DMS79 treated with DMSO at 0.1 percent for 48 hours (cell line): ENCODE measurements around the gene CAPN10.
"Not testable (repeated sequence)": the region's sequence is repeated elsewhere in the genome, so short reads cannot be mapped to it uniquely, and the experiment has no call there.

Source experiments
- DNase-seq: peaks from one replicate; lab custom pipeline; 2025; lab: John Stamatoyannopoulos, UW

Gene CAPN10, protein sequence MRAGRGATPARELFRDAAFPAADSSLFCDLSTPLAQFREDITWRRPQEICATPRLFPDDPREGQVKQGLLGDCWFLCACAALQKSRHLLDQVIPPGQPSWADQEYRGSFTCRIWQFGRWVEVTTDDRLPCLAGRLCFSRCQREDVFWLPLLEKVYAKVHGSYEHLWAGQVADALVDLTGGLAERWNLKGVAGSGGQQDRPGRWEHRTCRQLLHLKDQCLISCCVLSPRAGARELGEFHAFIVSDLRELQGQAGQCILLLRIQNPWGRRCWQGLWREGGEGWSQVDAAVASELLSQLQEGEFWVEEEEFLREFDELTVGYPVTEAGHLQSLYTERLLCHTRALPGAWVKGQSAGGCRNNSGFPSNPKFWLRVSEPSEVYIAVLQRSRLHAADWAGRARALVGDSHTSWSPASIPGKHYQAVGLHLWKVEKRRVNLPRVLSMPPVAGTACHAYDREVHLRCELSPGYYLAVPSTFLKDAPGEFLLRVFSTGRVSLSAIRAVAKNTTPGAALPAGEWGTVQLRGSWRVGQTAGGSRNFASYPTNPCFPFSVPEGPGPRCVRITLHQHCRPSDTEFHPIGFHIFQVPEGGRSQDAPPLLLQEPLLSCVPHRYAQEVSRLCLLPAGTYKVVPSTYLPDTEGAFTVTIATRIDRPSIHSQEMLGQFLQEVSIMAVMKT

DNA sequence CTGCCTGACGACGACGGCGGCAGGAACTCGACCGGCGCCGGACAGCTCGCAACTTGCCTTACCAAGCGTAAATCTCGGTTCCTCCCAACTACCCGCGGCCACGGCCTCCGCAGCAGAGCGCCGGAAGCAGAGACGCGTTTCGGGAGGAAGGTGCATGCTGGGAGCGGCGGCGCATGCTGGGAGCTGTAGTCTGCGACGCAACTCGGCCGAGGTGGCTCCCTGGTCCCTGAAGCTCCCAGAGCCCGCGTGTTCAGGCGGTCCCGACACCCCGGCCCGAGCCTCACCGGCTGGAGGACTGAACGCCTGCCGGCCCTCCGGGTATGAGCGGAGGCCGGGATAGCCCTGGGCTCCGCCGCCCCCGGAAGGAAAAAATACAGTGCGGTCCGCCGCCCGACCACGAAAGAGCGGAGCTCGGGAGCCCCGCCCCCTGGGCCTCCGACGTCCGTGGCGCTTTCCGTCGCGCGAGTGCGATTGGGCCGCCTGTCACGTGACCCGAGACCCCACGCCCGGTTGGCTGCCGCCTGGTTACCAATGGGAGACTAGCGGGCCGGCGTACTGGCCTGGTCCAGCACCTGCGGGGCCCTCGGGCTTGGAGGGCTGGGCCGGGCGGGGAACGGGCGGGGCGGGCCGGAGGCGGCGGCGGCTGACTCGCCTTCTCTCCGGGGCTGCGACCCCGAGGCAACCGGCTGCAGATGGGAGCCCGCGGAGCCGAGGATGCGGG, at the start of gene CAPN10:
TSS of gene CAPN10 (plus strand) at position 537 of the 721 bp plus-strand sequence. CDS start at position 715, 178 bp downstream.
- peak; percentile 91 for DNase-seq

DNA sequence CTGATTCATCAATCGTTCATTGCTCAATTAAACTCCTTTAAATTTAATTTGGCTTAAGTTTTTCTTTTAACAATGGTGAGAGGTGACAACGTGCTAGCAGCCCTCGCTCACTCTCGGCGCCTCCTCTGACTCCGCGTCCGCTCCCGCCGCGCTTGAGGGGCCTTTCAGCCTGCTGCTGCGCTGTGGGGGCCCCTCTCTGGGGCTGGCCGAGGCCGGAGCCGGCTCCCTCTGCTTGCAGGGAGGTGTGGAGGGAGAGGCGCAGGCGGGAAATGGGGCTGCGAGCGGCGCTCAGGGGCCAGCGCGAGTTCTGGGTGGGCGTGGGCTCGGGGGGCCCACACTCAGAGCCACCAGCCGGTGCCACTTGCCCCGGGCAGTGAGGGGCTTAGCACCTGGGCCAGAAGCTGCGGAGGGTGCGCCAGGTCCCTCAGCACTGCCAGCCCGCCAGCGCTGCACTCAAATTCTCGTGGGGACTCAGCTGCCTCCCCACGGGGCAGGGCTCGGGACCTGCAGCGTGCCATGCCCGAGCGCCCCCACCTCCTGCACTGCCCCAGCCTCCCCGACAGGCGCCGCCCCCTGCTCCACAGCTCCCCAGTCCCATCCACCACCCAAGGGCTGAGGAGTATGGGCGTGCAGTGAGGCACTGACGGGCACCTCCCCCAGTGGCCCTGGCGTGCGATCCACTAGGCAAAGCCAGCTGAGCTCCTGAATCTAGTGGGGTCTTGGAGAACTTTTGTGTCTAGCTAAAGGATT, 48.3 kb upstream of the CAPN10 start:
- DNase-seq = no peak

DNA sequence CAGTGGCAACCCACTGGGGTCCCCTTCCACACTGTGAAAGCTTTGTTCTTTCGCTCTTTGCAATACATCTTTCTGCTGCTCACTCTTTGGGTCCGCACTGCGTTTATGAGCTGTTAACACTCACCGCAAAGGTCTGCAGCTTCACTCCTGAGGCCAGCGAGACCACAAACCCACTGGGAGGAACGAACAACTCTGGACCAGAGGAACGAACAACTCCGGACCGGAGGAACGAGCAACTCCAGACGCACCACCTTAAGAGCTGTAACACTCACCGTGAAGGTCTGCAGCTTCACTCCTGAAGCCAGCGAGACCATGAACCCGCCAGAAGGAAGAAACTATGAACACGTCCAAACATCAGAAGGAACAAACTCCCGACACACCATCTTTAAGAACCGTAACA, 47.4 kb upstream of the CAPN10 start:
- not testable (repeated sequence) for DNase-seq

DNA sequence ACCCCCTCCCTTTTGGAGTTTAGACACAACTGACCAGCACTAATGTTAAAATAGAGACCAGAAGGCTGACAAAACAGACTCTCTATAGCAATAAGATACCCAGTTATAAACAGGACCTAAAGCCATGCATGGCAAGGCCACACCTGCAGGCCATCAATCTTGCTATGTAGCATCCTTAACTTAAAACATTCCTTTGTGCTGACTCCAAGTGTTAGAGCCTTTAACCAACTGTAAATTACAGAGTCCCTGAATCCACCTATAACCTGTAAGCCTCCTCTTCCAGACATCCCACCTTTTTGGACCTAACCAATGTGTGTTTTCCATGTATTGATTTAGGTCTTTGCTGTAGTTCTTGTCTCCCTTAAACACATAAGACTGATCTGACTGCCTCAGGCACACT, 46.6 kb upstream of the CAPN10 start:
- DNase-seq = no peak

DNA sequence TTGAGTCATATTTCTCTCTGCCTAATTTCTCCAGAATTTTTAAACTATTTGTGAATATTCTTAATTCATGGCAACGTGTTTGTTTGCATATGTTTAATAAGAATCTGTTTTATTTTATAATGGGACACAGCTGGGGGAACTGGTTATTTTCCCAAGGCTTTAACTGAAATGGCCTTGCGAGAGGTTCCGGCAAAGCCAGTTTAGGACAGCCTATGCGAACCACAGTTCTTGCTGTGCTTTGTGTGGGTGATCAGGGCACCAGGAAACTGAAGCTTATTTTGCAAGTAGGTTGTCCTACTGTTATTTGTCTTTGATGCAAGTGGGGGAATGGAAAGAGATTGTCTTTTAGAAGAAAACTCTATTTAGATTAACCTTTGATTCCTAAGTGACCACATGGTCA, 35.2 kb upstream of the CAPN10 start:
- DNase-seq = no peak

DNA sequence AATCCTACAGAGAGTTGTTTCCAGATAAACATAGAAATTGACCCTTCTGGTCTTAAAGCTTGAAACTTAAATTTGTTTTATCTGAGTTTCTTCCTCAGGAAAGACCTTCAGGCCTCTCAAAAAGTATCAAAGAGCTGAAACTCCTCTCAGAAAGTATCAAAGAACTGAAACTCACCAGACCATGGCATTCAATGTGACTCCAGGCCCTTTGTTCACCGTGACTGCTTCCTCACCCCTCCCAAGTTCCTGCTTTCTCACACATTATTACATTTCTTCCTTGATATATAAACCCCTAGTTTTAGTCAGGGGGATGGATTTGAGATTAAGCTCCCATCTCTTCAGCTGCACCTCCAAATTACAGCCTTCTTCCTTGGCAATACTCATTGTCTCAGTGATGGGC, 34.7 kb upstream of the CAPN10 start:
- no peak for DNase-seq

DNA sequence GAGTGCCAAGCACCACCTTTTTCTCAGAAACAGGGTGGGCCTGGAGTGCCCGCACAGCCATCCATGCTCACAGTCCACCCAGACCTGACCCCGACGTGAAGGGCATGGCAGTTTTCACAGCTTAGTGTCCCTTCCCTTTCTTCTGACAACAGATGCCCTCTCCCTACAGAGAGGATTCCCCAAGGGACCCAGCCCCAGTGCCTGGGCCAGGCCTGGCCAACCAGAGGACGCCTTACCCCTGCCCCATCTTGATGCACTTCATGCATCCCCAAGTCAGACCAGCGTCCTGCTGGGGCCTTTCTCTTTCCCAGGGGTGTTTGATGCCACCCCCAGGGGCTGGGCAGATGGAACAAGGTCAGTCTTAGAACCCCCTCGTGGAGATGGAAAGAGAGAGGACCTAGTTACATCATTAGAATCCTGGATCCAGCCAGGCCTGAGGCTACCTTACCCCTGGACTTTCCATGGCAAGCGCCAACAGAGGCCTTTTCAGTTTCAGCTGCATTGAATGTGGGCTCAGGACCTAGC, 32.5 kb upstream of the CAPN10 start:
- no peak for DNase-seq

DNA sequence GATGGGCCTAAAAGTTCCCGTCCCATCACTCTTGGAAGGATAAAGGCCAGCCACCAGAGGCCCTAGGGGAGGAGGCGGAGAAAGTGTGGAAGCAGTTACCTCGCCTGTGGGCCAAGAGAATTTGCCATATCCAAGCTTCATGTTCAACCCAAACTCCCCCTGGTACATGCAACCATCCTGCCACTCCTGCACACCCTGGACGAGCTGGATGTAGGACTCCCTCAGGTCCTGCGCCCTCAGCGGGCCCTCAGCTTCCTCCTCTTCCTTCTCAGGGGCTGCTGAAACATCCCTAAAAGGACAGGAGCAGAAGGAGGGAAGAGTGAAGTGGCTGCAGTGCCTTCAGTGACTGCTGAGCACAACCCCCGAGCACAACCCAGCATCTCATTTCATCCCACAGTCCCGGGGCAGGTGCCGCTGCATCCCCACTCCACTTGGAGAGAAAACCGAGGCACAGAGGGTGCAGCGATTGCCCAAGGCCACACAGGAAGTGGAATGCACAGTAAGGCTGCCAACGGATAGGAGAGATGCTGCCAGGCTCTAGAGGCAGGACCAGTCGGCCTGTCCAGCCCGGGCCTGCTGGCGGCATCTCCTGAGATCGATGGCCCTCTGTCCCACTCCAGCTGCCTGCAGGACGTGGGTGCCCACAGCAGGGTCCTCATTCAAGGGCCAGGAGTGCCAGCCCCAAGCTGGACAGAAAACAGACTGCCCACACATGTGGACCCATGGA, 31.6 kb upstream of the CAPN10 start:
- no peak for DNase-seq

DNA sequence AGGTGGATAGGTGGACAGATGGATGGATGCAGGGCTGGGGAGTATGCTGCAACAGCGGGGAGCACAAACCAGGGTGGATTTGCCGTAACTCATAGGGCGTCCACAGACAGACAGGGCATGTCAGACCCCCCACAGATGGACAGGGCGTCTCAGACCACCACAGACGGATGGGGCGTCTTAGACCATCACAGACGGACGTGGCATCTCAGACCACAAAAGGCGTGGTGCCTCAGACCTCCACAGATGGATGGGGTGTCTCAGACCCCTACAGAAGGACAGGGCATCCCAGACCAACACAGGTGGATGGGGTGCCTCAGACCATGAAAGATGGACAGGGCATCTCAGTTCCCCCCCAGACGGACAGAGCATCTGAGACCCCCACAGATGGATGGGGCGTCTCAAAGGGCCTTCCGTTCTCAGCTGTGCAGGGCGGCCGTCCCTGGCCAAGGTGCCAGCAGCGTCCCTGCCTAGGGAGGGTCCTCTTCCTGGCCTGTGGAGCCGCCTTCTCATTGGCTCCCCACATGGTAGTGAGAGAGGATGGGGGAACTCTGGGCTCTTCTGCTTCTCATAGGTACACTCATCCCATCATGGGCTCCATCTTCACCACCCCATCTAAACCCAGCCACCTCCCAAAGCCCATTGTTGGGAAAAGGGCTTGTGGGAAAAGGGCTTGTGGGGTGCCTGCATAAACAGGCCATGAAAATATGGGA, 30.8 kb upstream of the CAPN10 start:
- DNase-seq = no peak

DNA sequence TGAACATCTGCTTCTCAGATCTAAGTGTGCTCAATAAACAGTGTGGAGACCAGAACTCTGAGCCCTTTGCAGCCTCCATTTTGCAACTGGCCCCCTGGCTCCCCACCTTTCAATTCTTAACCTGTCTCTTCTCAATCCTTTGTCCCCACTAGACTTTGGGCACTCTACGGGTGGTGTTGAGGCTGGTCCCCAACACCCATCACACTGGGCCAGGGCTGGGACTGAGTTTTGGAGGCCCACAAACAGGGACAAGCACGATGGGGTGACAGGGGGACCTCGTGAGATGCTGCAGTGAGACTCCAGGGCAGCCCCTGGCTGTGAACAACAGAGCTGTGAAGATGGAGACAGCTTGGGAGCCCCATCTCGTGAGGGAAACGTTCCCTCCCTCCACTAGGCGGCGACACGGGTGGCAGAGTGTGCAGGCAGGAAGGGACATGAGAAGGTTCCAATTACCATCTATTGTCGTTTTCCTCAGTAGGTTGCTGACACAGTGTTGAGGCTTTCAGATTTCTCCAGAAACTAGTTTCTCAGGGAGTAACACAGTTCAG, 29.9 kb upstream of the CAPN10 start:
- no peak for DNase-seq

DNA sequence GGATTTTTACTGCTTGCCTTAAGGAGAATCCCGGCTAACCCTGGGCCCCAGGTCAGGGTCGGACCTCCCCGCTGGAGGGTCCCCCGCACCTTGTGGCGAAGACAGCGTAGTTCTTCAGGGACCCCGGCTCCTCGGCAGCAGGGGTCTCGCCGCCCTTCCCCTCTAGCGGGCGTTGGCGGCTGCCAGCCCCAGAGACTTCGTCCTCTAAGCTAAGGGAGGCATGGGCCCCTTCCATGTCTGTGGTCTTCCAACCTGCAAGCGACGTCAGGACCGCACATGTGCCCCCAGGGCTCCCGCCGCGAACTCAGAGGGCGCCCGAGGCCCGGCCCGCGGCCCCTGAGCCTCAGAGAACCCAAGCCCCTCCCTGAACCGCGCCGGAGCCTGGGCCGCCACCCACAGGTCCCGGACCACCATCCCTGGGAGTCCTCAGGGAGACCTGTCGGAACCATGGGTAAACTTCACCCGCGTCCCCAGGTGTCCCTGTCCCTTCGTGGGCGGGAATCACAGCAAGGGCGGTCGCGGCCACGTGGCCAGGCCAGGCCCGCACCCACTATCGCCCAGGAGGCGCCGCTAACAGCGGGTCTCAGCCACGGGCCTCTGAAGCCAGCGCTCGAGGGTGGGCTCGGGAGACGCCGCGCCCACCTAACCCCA, 29.3 kb upstream of the CAPN10 start:
- no peak for DNase-seq

DNA sequence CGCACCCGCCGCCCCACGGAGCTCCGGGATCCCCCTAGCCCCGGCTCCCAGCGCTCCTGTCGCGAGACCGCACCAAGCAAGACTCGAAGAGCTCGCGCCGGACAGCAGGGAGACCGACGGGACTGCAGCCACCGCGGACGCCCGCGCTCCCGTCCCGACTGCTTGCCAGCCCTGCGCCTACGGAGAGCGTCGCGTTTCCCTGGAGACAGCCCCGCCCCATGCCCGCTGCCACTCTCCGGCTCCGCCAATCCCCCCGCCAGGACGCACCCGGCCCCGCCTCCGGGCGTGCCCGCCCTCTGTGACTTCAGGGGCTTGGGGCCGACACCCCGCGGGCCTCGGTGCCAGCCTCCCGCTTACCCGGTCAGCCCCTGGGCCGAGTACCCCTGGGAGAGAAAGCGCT, 28.7 kb upstream of the CAPN10 start, which contains the start of gene ANKMY1:
TSS of gene ANKMY1 (minus strand) at position 181 of the 400 bp plus-strand sequence. CDS start 653 bp downstream, outside the sequence.
- no peak for DNase-seq

DNA sequence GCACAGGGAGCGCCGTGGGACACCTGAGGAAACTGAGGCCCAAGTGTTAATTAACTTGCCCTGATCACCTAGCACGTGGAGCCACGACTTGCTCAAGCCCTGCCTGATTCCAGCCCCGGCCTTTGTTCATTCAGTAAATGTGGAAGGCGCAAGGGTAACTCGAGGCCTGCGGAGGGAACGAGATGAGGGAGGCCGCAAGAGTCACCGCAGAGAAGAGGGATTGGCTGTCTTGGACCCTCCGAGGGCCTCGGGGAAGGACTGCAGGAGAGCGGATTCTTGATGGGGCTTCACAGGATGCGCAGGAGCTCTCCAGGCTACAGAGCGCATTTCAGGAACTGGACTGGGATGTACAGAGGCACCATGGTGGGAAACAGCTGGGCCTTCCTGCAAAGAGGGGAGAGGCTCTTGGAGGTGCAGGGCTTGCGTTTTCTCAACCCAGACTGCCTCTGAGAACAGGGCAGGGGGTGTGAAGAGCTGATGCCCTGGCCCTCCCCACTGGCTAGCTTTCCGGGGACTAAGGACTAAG, 28.2 kb upstream of the CAPN10 start:
- no peak for DNase-seq

DNA sequence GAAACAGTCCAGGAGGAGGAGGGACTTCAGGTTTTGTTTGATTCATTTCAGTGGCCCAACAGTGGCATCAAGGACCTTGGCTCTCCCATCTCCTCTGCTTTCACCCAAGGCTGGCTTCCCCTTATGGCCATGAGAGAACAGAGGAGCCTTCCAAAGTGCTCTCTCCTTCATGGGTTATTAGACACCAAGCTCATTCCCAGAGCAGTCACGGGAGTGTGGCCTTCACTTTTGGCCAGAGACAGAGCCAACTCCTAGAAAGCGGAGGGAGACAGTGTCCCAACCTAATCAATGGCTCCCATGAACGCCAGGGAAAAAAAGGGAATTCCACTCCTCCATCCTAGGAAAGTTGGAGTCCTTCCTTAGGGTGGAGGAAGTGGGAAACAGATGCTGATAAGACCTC, 27.2 kb upstream of the CAPN10 start:
- no peak for DNase-seq

DNA sequence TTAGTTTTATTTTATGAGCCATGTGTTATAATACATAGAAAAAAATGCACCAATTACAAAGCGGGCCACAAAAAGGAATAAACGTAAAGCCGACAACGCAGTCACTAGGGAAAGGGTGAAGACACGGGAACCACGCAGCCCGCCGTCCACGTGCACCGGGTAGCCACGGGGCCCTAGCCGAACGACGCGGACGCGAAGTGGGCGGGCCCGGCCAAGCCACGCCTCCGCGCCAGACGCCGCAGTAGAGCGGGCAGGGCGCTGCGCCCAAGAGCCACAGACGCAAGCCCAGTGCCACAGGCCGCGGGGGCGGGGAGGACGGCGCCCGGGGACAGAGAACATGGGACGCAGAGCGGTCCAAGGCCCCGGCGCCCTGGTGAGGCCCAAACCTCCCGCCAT, 26.5 kb upstream of the CAPN10 start, which contains the start of gene DUSP28:
TSS of gene DUSP28 (plus strand) at position 274 of the 396 bp plus-strand sequence. CDS start 328 bp downstream, outside the sequence.
- DNase-seq = peak; percentile 66

DNA sequence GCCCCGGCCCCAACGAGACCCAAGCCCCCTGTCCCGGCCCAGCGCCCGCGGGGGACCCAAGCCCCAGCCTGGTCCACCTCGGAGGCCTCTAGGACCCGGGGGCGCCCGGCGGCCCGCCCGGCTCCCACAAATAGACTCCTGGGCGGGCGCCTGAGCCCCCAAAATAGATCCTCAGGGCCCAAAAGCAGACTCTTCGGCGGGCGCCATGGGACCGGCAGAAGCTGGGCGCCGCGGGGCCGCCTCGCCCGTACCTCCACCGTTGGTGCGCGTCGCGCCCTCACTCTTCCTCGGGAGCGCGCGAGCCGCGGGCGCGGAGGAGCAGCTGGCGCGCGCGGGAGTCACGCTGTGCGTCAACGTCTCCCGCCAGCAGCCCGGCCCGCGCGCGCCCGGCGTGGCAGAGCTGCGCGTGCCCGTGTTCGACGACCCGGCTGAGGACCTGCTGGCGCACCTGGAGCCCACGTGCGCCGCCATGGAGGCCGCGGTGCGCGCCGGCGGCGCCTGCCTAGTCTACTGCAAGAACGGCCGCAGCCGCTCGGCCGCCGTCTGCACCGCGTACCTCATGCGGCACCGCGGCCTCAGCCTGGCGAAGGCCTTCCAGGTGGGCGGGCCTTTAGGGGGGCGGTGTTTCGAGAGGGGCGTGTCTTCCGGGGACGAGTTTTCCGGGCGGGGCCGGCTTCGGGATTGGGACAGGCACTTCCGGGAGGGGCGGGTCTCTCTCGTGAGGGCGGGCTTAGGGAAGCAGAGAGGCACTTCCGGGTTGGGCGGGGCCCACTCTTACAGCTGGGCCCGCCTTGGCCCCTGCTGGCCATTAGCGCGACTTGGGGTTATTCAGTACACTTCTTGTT, 25.8 kb upstream of the CAPN10 start:
- DNase-seq = peak; percentile 96

DNA sequence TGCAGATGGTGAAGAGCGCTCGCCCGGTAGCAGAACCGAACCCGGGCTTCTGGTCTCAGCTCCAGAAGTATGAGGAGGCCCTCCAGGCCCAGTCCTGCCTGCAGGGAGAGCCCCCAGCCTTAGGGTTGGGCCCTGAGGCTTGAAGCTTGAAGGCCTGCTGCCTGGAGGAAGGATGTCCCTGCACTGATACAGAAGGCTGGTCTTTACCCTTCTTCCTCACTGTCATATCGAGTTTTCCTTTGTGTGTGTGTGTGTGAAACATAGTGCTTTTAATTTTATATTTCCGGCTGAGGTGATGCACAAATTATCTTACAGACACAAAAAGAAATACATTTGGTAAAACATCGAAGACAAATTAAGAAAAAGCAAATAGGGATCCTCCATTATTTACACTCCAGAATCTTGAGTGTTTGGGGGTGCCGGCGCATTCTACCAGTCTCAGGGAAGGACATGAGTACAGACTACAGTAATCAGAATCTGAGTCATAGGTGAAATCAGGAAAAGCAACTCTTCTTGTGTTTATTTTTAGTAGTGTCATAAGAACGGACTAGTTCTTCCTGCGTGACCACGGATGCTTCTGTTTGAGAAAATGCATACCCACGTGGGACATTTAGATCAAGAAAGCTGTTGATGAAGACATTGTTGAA, 25.1 kb upstream of the CAPN10 start:
- no peak for DNase-seq

DNA sequence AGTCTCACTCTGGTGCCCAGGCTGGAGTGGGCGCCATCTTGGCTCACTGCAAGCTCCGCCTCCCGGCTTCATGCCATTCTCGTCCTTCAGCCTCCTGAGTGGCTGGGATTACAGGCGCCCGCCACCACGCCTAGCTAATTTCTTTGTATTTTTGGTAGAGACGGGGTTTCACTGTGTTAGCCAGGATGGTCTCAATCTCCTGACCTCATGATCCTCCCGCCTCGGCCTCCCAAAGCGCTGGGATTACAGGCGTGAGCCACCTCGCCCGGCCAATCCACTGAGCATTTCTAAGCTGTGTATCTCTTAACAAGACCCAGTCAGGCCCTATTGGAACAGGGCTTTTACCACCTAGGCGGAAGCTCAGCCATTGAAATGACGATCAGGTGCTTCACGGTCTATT, 23.3 kb upstream of the CAPN10 start:
- DNase-seq = not testable (repeated sequence)
